Measurements from ENCODE around the gene UBE3B.

DNA sequence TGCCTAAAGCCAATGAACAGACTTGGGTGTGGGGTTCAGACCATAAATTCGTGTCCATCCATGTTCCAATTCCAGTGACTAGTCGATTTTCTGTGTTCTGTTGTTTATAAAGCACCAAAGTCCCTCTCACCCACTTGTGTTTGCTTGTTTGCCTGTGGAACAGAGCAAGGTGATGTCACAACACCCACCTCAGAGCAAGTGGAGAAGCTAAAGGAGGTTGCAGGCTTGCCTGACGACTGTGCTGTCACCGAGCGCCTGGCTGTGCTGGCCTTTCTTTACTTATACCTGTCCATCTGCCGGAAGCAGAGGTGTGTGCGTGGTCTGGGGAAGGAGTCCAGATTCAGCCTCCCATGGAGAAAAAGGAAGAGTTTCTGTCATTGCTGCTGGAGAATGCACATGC, 102.2 kb downstream of the UBE3B start:
- TF ChIP-seq, protein P1, sequence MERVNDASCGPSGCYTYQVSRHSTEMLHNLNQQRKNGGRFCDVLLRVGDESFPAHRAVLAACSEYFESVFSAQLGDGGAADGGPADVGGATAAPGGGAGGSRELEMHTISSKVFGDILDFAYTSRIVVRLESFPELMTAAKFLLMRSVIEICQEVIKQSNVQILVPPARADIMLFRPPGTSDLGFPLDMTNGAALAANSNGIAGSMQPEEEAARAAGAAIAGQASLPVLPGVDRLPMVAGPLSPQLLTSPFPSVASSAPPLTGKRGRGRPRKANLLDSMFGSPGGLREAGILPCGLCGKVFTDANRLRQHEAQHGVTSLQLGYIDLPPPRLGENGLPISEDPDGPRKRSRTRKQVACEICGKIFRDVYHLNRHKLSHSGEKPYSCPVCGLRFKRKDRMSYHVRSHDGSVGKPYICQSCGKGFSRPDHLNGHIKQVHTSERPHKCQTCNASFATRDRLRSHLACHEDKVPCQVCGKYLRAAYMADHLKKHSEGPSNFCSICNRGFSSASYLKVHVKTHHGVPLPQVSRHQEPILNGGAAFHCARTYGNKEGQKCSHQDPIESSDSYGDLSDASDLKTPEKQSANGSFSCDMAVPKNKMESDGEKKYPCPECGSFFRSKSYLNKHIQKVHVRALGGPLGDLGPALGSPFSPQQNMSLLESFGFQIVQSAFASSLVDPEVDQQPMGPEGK (CRISPR knock-in tag; IDR thresholded peaks at IDR 0.05; ENCODE audit: borderline replicate concordance): no peak
- TF ChIP-seq RARB (CRISPR knock-in tag; IDR thresholded peaks at IDR 0.05): no peak
- TF ChIP-seq CSDC2 (CRISPR knock-in tag; IDR thresholded peaks at IDR 0.05): no peak
- TF ChIP-seq OSR1 (CRISPR knock-in tag; IDR thresholded peaks at IDR 0.05): no peak
- no peak for TF ChIP-seq ZNF8 (CRISPR knock-in tag; IDR thresholded peaks at IDR 0.05)

Measured in SK-N-SH treated with all-trans-retinoic acid at 6 μM for 48 hours (cell line).